Astrocyte of the spinal cord (primary cell): ENCODE data around the gene LRRC72.

Experiments used
- DNase-seq: peaks from one replicate; pipeline ENCODE4 v3.0.0; 2011; ENCODE audit warnings: low read depth, low spot score
- H3K4me3 ChIP-seq: 2 replicates; pipeline ENCODE4 v1.5.1; 2011; ENCODE audit warnings: low read depth, mild to moderate bottlenecking, low read length, moderate library complexity
- in situ Hi-C: cut with HindIII; loops from 2 replicates; pipeline ENCODE4 v1.10.0; 2017; ENCODE audit warnings: low sequenced_read_pairs
- TF ChIP-seq, protein P1 (sequence below): IDR thresholded peaks from 2 replicates; pipeline ENCODE4 v1.5.1; 2012; ENCODE audit warnings: low read depth, mild to moderate bottlenecking, low read length, inconsistent platforms

LRRC72 gene

DNA sequence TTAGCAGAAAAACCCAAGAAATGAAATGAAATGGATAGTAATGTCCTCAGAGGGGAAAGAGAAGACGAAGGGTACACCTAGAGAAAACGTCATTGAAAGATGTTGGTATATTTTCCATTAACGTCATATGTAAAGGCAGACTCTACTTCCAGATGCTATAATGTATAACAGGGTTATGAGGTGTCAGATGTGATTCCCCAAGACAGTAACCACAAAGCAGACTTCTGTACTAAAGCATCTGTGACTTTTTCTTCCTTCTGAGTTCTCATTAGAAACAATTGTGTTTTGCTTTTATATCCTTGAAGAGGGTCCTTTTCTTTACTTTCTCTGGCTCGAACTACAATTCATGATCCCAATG lies 37.4 kb downstream of the LRRC72 start:
- in situ Hi-C loops, result no loop called here
- TF ChIP-seq, protein P1, sequence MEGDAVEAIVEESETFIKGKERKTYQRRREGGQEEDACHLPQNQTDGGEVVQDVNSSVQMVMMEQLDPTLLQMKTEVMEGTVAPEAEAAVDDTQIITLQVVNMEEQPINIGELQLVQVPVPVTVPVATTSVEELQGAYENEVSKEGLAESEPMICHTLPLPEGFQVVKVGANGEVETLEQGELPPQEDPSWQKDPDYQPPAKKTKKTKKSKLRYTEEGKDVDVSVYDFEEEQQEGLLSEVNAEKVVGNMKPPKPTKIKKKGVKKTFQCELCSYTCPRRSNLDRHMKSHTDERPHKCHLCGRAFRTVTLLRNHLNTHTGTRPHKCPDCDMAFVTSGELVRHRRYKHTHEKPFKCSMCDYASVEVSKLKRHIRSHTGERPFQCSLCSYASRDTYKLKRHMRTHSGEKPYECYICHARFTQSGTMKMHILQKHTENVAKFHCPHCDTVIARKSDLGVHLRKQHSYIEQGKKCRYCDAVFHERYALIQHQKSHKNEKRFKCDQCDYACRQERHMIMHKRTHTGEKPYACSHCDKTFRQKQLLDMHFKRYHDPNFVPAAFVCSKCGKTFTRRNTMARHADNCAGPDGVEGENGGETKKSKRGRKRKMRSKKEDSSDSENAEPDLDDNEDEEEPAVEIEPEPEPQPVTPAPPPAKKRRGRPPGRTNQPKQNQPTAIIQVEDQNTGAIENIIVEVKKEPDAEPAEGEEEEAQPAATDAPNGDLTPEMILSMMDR, result no peak
- no peak for DNase-seq
- no peak overlapping the region for H3K4me3 ChIP-seq

DNA sequence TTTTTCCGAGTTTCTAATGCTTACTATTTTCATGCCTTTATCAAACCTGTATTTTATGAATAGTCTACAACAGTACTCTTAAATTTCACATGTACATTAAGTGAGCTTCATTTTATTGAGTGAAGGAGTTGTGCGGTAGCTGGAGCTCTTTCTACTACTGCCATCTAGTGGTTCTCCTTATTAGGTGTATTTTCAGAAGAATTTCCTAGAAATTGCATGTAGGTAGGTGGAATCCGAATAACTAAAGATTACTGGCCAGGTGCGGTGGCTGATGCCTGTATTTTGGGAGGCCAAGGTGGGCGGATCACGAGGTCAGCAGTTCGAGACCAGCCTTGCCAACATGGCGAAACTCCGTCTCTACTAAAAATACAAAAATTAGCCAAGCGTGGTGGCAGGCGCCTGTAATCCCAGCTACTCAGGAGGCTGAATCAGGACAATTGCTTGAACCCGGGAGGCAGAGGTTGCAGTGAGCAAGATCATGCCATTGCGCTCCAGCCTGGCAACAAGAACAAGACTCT lies 38.3 kb downstream of the LRRC72 start:
- DNase-seq, result peak; percentile 63
- TF ChIP-seq, protein P1, result peak; percentile 56
- no peak overlapping the region for H3K4me3 ChIP-seq
- in situ Hi-C loops, result no loop called here

DNA sequence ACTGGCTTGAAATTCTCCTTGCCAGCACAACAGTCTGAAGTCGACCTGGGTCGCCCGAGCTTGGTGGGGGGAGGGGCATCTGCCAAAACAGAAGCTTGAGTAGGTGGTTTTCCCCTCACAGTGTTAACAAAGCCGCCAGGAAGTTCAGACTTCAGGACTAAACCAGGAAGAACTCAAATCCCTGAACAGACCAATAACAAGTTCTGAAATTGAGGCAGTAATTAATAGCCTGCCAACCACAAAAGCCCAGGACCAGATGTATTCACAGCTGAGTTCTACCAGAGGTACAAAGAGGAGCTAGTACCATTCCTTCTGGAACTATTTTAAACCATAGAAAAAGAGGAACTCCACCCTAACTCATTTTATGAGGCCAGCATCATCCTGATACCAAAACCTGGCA lies 45.3 kb downstream of the LRRC72 start:
- no peak for DNase-seq
- in situ Hi-C loops, result no loop called here
- TF ChIP-seq, protein P1, result no peak
- H3K4me3 ChIP-seq, result no peak overlapping the region

DNA sequence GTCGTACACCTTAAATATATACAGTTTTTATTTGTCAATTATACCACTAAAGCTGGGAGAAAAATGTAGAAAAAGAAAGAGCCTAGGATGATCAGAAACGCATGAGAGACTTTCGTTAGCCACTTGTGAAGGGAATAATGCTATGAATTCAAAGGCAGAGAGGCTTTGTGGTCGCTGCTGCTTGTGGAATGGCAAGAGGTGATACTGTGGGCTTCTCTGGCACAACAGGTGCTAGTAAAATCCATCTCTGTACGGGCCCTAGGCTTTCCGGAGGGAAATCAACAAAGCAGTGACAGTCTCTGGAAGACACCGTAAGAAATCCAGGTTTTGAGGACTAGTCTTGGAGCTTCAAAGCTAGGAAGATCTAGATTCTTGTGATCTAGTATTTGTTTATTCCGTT lies 52.6 kb downstream of the LRRC72 start:
- in situ Hi-C loops, result no loop called here
- TF ChIP-seq, protein P1, result no peak
- DNase-seq, result no peak
- no peak overlapping the region for H3K4me3 ChIP-seq

DNA sequence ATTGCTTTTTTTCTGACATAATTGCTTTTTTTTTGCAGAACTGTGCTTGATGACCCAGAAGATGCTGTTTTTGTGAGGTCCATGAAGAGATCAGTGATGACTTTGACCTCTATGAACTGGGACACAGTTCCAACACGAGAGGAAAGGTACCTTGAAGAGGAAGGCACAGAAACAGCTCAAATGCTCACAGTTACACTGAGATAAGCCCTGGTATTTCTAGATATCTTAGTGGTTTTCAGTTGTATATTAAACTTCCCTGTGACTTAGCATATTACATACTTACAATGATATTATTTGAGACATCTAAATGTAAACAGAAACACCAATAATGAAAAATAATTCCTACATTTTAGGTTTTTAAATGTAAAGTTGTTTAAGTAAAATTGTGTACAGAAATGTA lies 54.7 kb downstream of the LRRC72 start:
- no peak overlapping the region for H3K4me3 ChIP-seq
- no peak for DNase-seq
- TF ChIP-seq, protein P1, result no peak
- in situ Hi-C loops, result no loop called here

DNA sequence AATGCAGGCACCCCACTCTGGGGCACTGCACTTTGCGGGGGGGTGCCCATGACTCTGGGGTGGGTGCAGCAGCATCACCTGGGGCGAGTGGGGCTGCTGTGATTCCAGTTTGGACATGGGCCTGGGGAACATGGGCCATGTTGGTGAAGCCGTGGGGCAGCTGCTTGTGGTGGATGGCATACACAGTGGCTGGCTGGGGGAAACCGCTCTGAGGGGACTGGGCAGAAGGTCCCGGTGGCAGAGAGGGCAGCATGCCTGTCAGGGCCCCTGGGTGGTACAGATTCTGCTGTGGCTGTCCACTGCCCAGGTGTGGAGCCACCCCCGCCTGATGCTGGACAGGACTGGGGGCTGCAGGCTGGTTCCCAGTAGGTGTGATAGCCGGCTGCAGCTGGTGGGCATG lies 57.2 kb downstream of the LRRC72 start:
- no peak for DNase-seq
- TF ChIP-seq, protein P1, result no peak
- in situ Hi-C loops, result no loop called here
- H3K4me3 ChIP-seq, result no peak overlapping the region

DNA sequence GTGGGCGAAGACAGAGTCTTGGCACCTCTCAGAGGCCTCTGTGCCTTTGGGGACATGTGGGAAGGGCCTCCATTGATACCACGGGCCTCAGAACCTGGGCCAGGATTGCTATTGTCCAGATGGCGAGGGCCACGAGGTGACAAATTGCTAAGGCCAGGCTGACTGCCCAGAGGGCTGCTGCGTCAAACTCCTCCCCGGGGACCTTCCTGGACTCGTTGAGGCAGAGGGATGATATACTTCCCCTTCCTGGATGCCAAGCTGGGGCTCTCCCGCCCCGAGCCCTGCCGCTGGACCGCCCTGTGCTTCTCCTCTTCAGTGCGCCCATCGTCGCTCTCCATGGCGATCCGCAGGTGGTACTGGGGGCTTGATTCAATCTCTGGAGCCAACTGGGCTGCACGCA lies 58.9 kb downstream of the LRRC72 start:
- TF ChIP-seq, protein P1, result no peak
- in situ Hi-C loops, result no loop called here
- DNase-seq, result no peak
- H3K4me3 ChIP-seq, result no peak overlapping the region
